GM21723 (cell line): Measurements from ENCODE around the gene KRTAP10-4.
"Not testable (repeated sequence)": the region's sequence is repeated elsewhere in the genome, so short reads cannot be mapped to it uniquely, and the experiment has no call there.

Experiments used
- ATAC-seq: cut with Tn5 transposase; IDR thresholded peaks from one replicate; pipeline ENCODE4 v1.9.1; 2021; ENCODE audit warnings: mild to moderate bottlenecking, moderate library complexity; ENCODE audit not compliant: unreplicated experiment

The KRTAP10-4 gene

GRCh38 chr21:44555200-44555875, 18.2 kb upstream of the KRTAP10-4 start:
- ATAC-seq: no peak

GRCh38 chr21:44556879-44557278, 16.6 kb upstream of the KRTAP10-4 start:
- no peak for ATAC-seq

GRCh38 chr21:44557491-44558328, 15.8 kb upstream of the KRTAP10-4 start:
- no peak for ATAC-seq

GRCh38 chr21:44558329-44558675, 15.2 kb upstream of the KRTAP10-4 start:
- ATAC-seq: not testable (repeated sequence)

GRCh38 chr21:44558695-44559094, 14.8 kb upstream of the KRTAP10-4 start, which contains the start of gene KRTAP10-3:
Gene KRTAP10-3 (minus strand): TSS chr21:44558795. CDS start chr21:44558715, 80 bp downstream.
- ATAC-seq: no peak

GRCh38 chr21:44564099-44564498, 9.4 kb upstream of the KRTAP10-4 start:
- ATAC-seq: no peak

GRCh38 chr21:44564886-44565598, 8.5 kb upstream of the KRTAP10-4 start:
- no peak for ATAC-seq

GRCh38 chr21:44566403-44566802, 7.1 kb upstream of the KRTAP10-4 start:
- no peak for ATAC-seq

GRCh38 chr21:44567481-44568171, 5.9 kb upstream of the KRTAP10-4 start:
- no peak for ATAC-seq

GRCh38 chr21:44568261-44568660, 5.3 kb upstream of the KRTAP10-4 start:
- no peak for ATAC-seq

- no peak for ATAC-seq
Observed at GRCh38 chr21:44568667-44569556, 4.6 kb upstream of the KRTAP10-4 start.

- ATAC-seq: no peak
Observed at GRCh38 chr21:44569861-44570517, 3.5 kb upstream of the KRTAP10-4 start.

GRCh38 chr21:44571296-44571695, 2.2 kb upstream of the KRTAP10-4 start:
- no peak for ATAC-seq

- ATAC-seq: no peak
Observed at GRCh38 chr21:44571844-44572782, 1.4 kb upstream of the KRTAP10-4 start.

GRCh38 chr21:44572959-44573583, 458 bp upstream of the KRTAP10-4 start:
- no peak for ATAC-seq

- no peak for ATAC-seq
Observed at GRCh38 chr21:44574457-44575306, 1.2 kb downstream of the KRTAP10-4 start.
